Occipital lobe (tissue), 2 donors: ENCODE results near the gene PADI2. TPM values are rescaled to one million over a fixed set of nuclear protein-coding genes. Genes with fewer than 3 reads are reported as not detected.
A peak's percentile ranks its signal among the peaks of the same experiment; 100 is the strongest.

ENCODE experiments used
- DNase-seq: peaks from one replicate; lab custom pipeline; 2025; lab: John Stamatoyannopoulos, UW
- total RNA-seq: library from RNA; depleted of rRNA; stranded (reverse); fragments of >200 nt; gene quantifications from one replicate; pipeline ENCODE4 v1.2.3, GENCODE V29; 2014

The PADI2 gene
- total RNA-seq, 1 donor from 2014 or later = 0.94 TPM

- no peak for DNase-seq
Observed at GRCh38 chr1:17116643-17117042, 2.6 kb downstream of the PADI2 start.

- DNase-seq = no peak
Observed at GRCh38 chr1:17113963-17114362, 5.3 kb downstream of the PADI2 start.

GRCh38 chr1:17112496-17113236 lies 6.6 kb downstream of the PADI2 start:
- no peak for DNase-seq

GRCh38 chr1:17112076-17112475 lies 7.2 kb downstream of the PADI2 start:
- DNase-seq = no peak

GRCh38 chr1:17110555-17110926 lies 8.7 kb downstream of the PADI2 start:
- no peak for DNase-seq

- DNase-seq = peak; percentile 68
Observed at GRCh38 chr1:17109892-17110554, 9.2 kb downstream of the PADI2 start.

- DNase-seq = no peak
Observed at GRCh38 chr1:17108786-17109185, 10.5 kb downstream of the PADI2 start.

GRCh38 chr1:17108360-17108759 lies 10.9 kb downstream of the PADI2 start:
- DNase-seq = no peak

- no peak for DNase-seq
Observed at GRCh38 chr1:17104782-17105181, 14.5 kb downstream of the PADI2 start.

GRCh38 chr1:17102232-17102631 lies 17.0 kb downstream of the PADI2 start:
- DNase-seq = no peak

- no peak for DNase-seq
Observed at GRCh38 chr1:17101261-17101660, 18.0 kb downstream of the PADI2 start.

GRCh38 chr1:17099616-17100340 lies 19.5 kb downstream of the PADI2 start:
- DNase-seq = no peak

- DNase-seq = no peak
Observed at GRCh38 chr1:17098446-17099317, 20.6 kb downstream of the PADI2 start.

GRCh38 chr1:17097787-17098186 lies 21.5 kb downstream of the PADI2 start:
- DNase-seq = no peak

GRCh38 chr1:17097147-17097546 lies 22.1 kb downstream of the PADI2 start:
- DNase-seq = no peak

GRCh38 chr1:17096584-17096983 lies 22.7 kb downstream of the PADI2 start:
- no peak for DNase-seq

GRCh38 chr1:17095141-17095540 lies 24.1 kb downstream of the PADI2 start:
- DNase-seq = no peak

- no peak for DNase-seq
Observed at GRCh38 chr1:17094664-17095063, 24.6 kb downstream of the PADI2 start.

GRCh38 chr1:17093822-17094393 lies 25.3 kb downstream of the PADI2 start:
- DNase-seq = no peak

GRCh38 chr1:17091252-17091651 lies 28.0 kb downstream of the PADI2 start:
- DNase-seq = no peak

GRCh38 chr1:17089506-17089905 lies 29.7 kb downstream of the PADI2 start:
- peak; percentile 76 for DNase-seq
